Measurements from ENCODE around the gene TENM4.

Gene TENM4

GRCh38 chr11:79054636-79055035 lies 386.2 kb downstream of the TENM4 start:
- no peaks in the 10 kb centered on the region for H3K27me3 ChIP-seq (ENCODE audit: control insufficient read depth, insufficient read depth, low read length)
- no peaks in the 10 kb centered on the region for H3K9me3 ChIP-seq (ENCODE audit: control insufficient read depth, low read length)
- no peaks in the 10 kb centered on the region for H3K4me1 ChIP-seq (ENCODE audit: control insufficient read depth, insufficient read depth, low read length)
- H3K4me3 ChIP-seq (ENCODE audit: low read length): no peak overlapping the region
- H3K36me3 ChIP-seq (ENCODE audit: control insufficient read depth, insufficient read depth, low read length): no peaks in the 10 kb centered on the region
- H3K9ac ChIP-seq (ENCODE audit: low read length): no peak overlapping the region

GRCh38 chr11:79052544-79052943 lies 388.3 kb downstream of the TENM4 start:
- H3K27me3 ChIP-seq (ENCODE audit: control insufficient read depth, insufficient read depth, low read length): no peaks in the 10 kb centered on the region
- H3K4me3 ChIP-seq (ENCODE audit: low read length): no peak overlapping the region
- no peaks in the 10 kb centered on the region for H3K36me3 ChIP-seq (ENCODE audit: control insufficient read depth, insufficient read depth, low read length)
- no peak overlapping the region for H3K9ac ChIP-seq (ENCODE audit: low read length)
- H3K9me3 ChIP-seq (ENCODE audit: control insufficient read depth, low read length): no peaks in the 10 kb centered on the region
- H3K4me1 ChIP-seq (ENCODE audit: control insufficient read depth, insufficient read depth, low read length): no peaks in the 10 kb centered on the region

- Histone ChIP-seq H3K9ac (ENCODE audit: low read length) (no peak overlapping the region), H3K9me3 (ENCODE audit: control insufficient read depth, low read length) (no peaks in the 10 kb centered on the region), H3K4me3 (ENCODE audit: low read length) (no peak overlapping the region), H3K36me3 (ENCODE audit: control insufficient read depth, insufficient read depth, low read length) (no peaks in the 10 kb centered on the region), H3K27me3 (ENCODE audit: control insufficient read depth, insufficient read depth, low read length) (no peaks in the 10 kb centered on the region), H3K4me1 (ENCODE audit: control insufficient read depth, insufficient read depth, low read length) (no peaks in the 10 kb centered on the region)
These were observed 390.0 kb downstream of the TENM4 start for GRCh38 chr11:79050786-79051185.

GRCh38 chr11:79049741-79050179 lies 391.1 kb downstream of the TENM4 start:
- no peak overlapping the region for H3K9ac ChIP-seq (ENCODE audit: low read length)
- H3K4me3 ChIP-seq (ENCODE audit: low read length): no peak overlapping the region
- no peaks in the 10 kb centered on the region for H3K27me3 ChIP-seq (ENCODE audit: control insufficient read depth, insufficient read depth, low read length)
- H3K9me3 ChIP-seq (ENCODE audit: control insufficient read depth, low read length): no peaks in the 10 kb centered on the region
- H3K36me3 ChIP-seq (ENCODE audit: control insufficient read depth, insufficient read depth, low read length): no peaks in the 10 kb centered on the region
- no peaks in the 10 kb centered on the region for H3K4me1 ChIP-seq (ENCODE audit: control insufficient read depth, insufficient read depth, low read length)

GRCh38 chr11:79047980-79048379 lies 392.9 kb downstream of the TENM4 start:
- H3K36me3 ChIP-seq (ENCODE audit: control insufficient read depth, insufficient read depth, low read length): no peaks in the 10 kb centered on the region
- no peaks in the 10 kb centered on the region for H3K4me1 ChIP-seq (ENCODE audit: control insufficient read depth, insufficient read depth, low read length)

GRCh38 chr11:79047321-79047720 lies 393.5 kb downstream of the TENM4 start:
- H3K9ac ChIP-seq (ENCODE audit: low read length): no peak overlapping the region
- H3K36me3 ChIP-seq (ENCODE audit: control insufficient read depth, insufficient read depth, low read length): no peaks in the 10 kb centered on the region
- no peaks in the 10 kb centered on the region for H3K9me3 ChIP-seq (ENCODE audit: control insufficient read depth, low read length)
- no peaks in the 10 kb centered on the region for H3K27me3 ChIP-seq (ENCODE audit: control insufficient read depth, insufficient read depth, low read length)
- H3K4me3 ChIP-seq (ENCODE audit: low read length): no peak overlapping the region
- no peaks in the 10 kb centered on the region for H3K4me1 ChIP-seq (ENCODE audit: control insufficient read depth, insufficient read depth, low read length)

More at GRCh38 chr11:79047980-79048379, 392.9 kb downstream of the TENM4 start:
- Histone ChIP-seq H3K9ac (ENCODE audit: low read length) (no peak overlapping the region), H3K27me3 (ENCODE audit: control insufficient read depth, insufficient read depth, low read length) (no peaks in the 10 kb centered on the region), H3K9me3 (ENCODE audit: control insufficient read depth, low read length) (no peaks in the 10 kb centered on the region), H3K4me3 (ENCODE audit: low read length) (no peak overlapping the region)

- Histone ChIP-seq H3K9ac (ENCODE audit: low read length) (no peak overlapping the region), H3K9me3 (ENCODE audit: control insufficient read depth, low read length) (no peaks in the 10 kb centered on the region), H3K4me3 (ENCODE audit: low read length) (no peak overlapping the region), H3K36me3 (ENCODE audit: control insufficient read depth, insufficient read depth, low read length) (no peaks in the 10 kb centered on the region), H3K27me3 (ENCODE audit: control insufficient read depth, insufficient read depth, low read length) (no peaks in the 10 kb centered on the region), H3K4me1 (ENCODE audit: control insufficient read depth, insufficient read depth, low read length) (no peaks in the 10 kb centered on the region)
These were observed 394.5 kb downstream of the TENM4 start for GRCh38 chr11:79046366-79046765.

- H3K36me3 ChIP-seq (ENCODE audit: control insufficient read depth, insufficient read depth, low read length): no peaks in the 10 kb centered on the region
- H3K4me1 ChIP-seq (ENCODE audit: control insufficient read depth, insufficient read depth, low read length): no peaks in the 10 kb centered on the region
- H3K9ac ChIP-seq (ENCODE audit: low read length): no peak overlapping the region
- no peak overlapping the region for H3K4me3 ChIP-seq (ENCODE audit: low read length)
- no peaks in the 10 kb centered on the region for H3K9me3 ChIP-seq (ENCODE audit: control insufficient read depth, low read length)
- H3K27me3 ChIP-seq (ENCODE audit: control insufficient read depth, insufficient read depth, low read length): no peaks in the 10 kb centered on the region
These were observed 395.0 kb downstream of the TENM4 start for GRCh38 chr11:79045800-79046304.

- Histone ChIP-seq H3K36me3 (ENCODE audit: control insufficient read depth, insufficient read depth, low read length) (no peaks in the 10 kb centered on the region), H3K4me3 (ENCODE audit: low read length) (no peak overlapping the region), H3K9me3 (ENCODE audit: control insufficient read depth, low read length) (no peaks in the 10 kb centered on the region), H3K9ac (ENCODE audit: low read length) (no peak overlapping the region), H3K4me1 (ENCODE audit: control insufficient read depth, insufficient read depth, low read length) (no peaks in the 10 kb centered on the region), H3K27me3 (ENCODE audit: control insufficient read depth, insufficient read depth, low read length) (no peaks in the 10 kb centered on the region)
These were observed 395.6 kb downstream of the TENM4 start for GRCh38 chr11:79045018-79045799.

GRCh38 chr11:79044201-79044600 lies 396.6 kb downstream of the TENM4 start:
- Histone ChIP-seq H3K27me3 (ENCODE audit: control insufficient read depth, insufficient read depth, low read length) (no peaks in the 10 kb centered on the region), H3K4me1 (ENCODE audit: control insufficient read depth, insufficient read depth, low read length) (no peaks in the 10 kb centered on the region), H3K4me3 (ENCODE audit: low read length) (no peak overlapping the region), H3K9ac (ENCODE audit: low read length) (no peak overlapping the region), H3K36me3 (ENCODE audit: control insufficient read depth, insufficient read depth, low read length) (no peaks in the 10 kb centered on the region), H3K9me3 (ENCODE audit: control insufficient read depth, low read length) (no peaks in the 10 kb centered on the region)

- Histone ChIP-seq H3K9ac (ENCODE audit: low read length) (no peak overlapping the region), H3K9me3 (ENCODE audit: control insufficient read depth, low read length) (no peaks in the 10 kb centered on the region), H3K27me3 (ENCODE audit: control insufficient read depth, insufficient read depth, low read length) (no peaks in the 10 kb centered on the region), H3K4me3 (ENCODE audit: low read length) (no peak overlapping the region), H3K4me1 (ENCODE audit: control insufficient read depth, insufficient read depth, low read length) (no peaks in the 10 kb centered on the region), H3K36me3 (ENCODE audit: control insufficient read depth, insufficient read depth, low read length) (no peaks in the 10 kb centered on the region)
These were observed 397.1 kb downstream of the TENM4 start for GRCh38 chr11:79043726-79044125.

GRCh38 chr11:79042824-79043223 lies 398.0 kb downstream of the TENM4 start:
- no peaks in the 10 kb centered on the region for H3K4me1 ChIP-seq (ENCODE audit: control insufficient read depth, insufficient read depth, low read length)
- H3K9ac ChIP-seq (ENCODE audit: low read length): no peak overlapping the region
- H3K4me3 ChIP-seq (ENCODE audit: low read length): no peak overlapping the region
- no peaks in the 10 kb centered on the region for H3K36me3 ChIP-seq (ENCODE audit: control insufficient read depth, insufficient read depth, low read length)
- H3K27me3 ChIP-seq (ENCODE audit: control insufficient read depth, insufficient read depth, low read length): no peaks in the 10 kb centered on the region
- no peaks in the 10 kb centered on the region for H3K9me3 ChIP-seq (ENCODE audit: control insufficient read depth, low read length)

All from mucosa of stomach (tissue), 1 donor.